ENCODE measurements around the gene CCR1. TPM values are rescaled to one million over a fixed set of nuclear protein-coding genes. Genes with fewer than 3 reads are reported as not detected.

Gene CCR1
- total RNA-seq, 4 donors from 2014 or later, result 0.95 to 6.6 (median 1.5) TPM

- no peaks in the 10 kb centered on the region for H3K27me3 ChIP-seq
- H3K36me3 ChIP-seq, result no peaks in the 10 kb centered on the region
- H3K4me1 ChIP-seq, result no peaks in the 10 kb centered on the region
- no peak for DNase-seq
- no peaks in the 10 kb centered on the region for H3K9me3 ChIP-seq
- no peak overlapping the region for H3K4me3 ChIP-seq
- H3K27ac ChIP-seq, result no peak overlapping the region
- TF ChIP-seq CTCF (IDR thresholded peaks at IDR 0.05), result no peak
- no peak for TF ChIP-seq POLR2A (IDR thresholded peaks at IDR 0.05)
Measured at GRCh38 chr3:46203681-46204080, 4.4 kb downstream of the CCR1 start.

- TF ChIP-seq POLR2A (IDR thresholded peaks at IDR 0.05) (no peak), CTCF (IDR thresholded peaks at IDR 0.05) (no peak)
- no peak for DNase-seq
- H3K27ac ChIP-seq, result no peak overlapping the region
- no peaks in the 10 kb centered on the region for H3K9me3 ChIP-seq
- no peaks in the 10 kb centered on the region for H3K27me3 ChIP-seq
- H3K4me1 ChIP-seq, result no peaks in the 10 kb centered on the region
- no peak overlapping the region for H3K4me3 ChIP-seq
- H3K36me3 ChIP-seq, result no peaks in the 10 kb centered on the region
Measured at GRCh38 chr3:46202535-46202934, 5.6 kb downstream of the CCR1 start.

- H3K9me3 ChIP-seq, result no peaks in the 10 kb centered on the region
- H3K4me3 ChIP-seq, result no peak overlapping the region
- no peak overlapping the region for H3K27ac ChIP-seq
- no peak for DNase-seq
- H3K4me1 ChIP-seq, result no peaks in the 10 kb centered on the region
- H3K27me3 ChIP-seq, result no peaks in the 10 kb centered on the region
- TF ChIP-seq CTCF (IDR thresholded peaks at IDR 0.05) (no peak), POLR2A (IDR thresholded peaks at IDR 0.05) (no peak)
- no peaks in the 10 kb centered on the region for H3K36me3 ChIP-seq
Measured at GRCh38 chr3:46200790-46201189, 7.3 kb downstream of the CCR1 start.

- Histone ChIP-seq H3K4me1 (no peaks in the 10 kb centered on the region), H3K27me3 (no peaks in the 10 kb centered on the region), H3K27ac (no peak overlapping the region), H3K4me3 (no peak overlapping the region), H3K36me3 (no peaks in the 10 kb centered on the region), H3K9me3 (no peaks in the 10 kb centered on the region)
- TF ChIP-seq CTCF (IDR thresholded peaks at IDR 0.05), result no peak
- TF ChIP-seq POLR2A (IDR thresholded peaks at IDR 0.05), result no peak
- DNase-seq, result no peak
Measured at GRCh38 chr3:46200211-46200610, 7.9 kb downstream of the CCR1 start.

- Histone ChIP-seq H3K4me1 (no peaks in the 10 kb centered on the region), H3K36me3 (no peaks in the 10 kb centered on the region), H3K9me3 (no peaks in the 10 kb centered on the region), H3K27ac (no peak overlapping the region), H3K27me3 (no peaks in the 10 kb centered on the region), H3K4me3 (no peak overlapping the region)
- TF ChIP-seq CTCF (IDR thresholded peaks at IDR 0.05) (no peak), POLR2A (IDR thresholded peaks at IDR 0.05) (no peak)
- DNase-seq, result no peak
Measured at GRCh38 chr3:46196261-46196957, 11.7 kb downstream of the CCR1 start.

All from Peyer's patch (tissue), 4 donors.